ENCODE measurements around the gene S100A10.

- TF ChIP-seq, protein P1, sequence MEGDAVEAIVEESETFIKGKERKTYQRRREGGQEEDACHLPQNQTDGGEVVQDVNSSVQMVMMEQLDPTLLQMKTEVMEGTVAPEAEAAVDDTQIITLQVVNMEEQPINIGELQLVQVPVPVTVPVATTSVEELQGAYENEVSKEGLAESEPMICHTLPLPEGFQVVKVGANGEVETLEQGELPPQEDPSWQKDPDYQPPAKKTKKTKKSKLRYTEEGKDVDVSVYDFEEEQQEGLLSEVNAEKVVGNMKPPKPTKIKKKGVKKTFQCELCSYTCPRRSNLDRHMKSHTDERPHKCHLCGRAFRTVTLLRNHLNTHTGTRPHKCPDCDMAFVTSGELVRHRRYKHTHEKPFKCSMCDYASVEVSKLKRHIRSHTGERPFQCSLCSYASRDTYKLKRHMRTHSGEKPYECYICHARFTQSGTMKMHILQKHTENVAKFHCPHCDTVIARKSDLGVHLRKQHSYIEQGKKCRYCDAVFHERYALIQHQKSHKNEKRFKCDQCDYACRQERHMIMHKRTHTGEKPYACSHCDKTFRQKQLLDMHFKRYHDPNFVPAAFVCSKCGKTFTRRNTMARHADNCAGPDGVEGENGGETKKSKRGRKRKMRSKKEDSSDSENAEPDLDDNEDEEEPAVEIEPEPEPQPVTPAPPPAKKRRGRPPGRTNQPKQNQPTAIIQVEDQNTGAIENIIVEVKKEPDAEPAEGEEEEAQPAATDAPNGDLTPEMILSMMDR (conservative IDR thresholded peaks at IDR 0.05; ENCODE audit: low read depth, low read length) = no peak
- no peak for TF ChIP-seq EZH2 (IDR thresholded peaks at IDR 0.05; ENCODE audit: low read length, unreplicated experiment)
Measured at GRCh38 chr1:151990058-151990855, 3.4 kb downstream of the S100A10 start.

All from PC-3 (cell line).